ENCODE results near the gene TMEM170B.

TMEM170B gene

GRCh38 chr6:11528996-11529395, 8.6 kb upstream of the TMEM170B start:
- Histone ChIP-seq H3K4me1 (ENCODE audit: control insufficient read depth, low read length) (no peaks in the 10 kb centered on the region), H3K4me3 (ENCODE audit: low read length) (no peak overlapping the region), H3K36me3 (ENCODE audit: control insufficient read depth, low read length) (no peaks in the 10 kb centered on the region), H3K9me2 (replicated peaks; ENCODE audit: control insufficient read depth, low read length) (no peaks in the 10 kb centered on the region), H3K9me3 (ENCODE audit: control insufficient read depth, insufficient read depth, low read length) (no peaks in the 10 kb centered on the region), H3F3A (ENCODE audit: control insufficient read depth, insufficient read depth) (no peaks in the 10 kb centered on the region), H3K27me3 (ENCODE audit: control insufficient read depth, low read length) (no peaks in the 10 kb centered on the region), H4K20me1 (ENCODE audit: control insufficient read depth, insufficient read depth, low read depth, low read length) (no peaks in the 10 kb centered on the region), H3K79me2 (ENCODE audit: control insufficient read depth, low read length) (no peaks in the 10 kb centered on the region), H3K27ac (ENCODE audit: low read depth, low read length) (no peak overlapping the region), H3K4me2 (ENCODE audit: low read length) (no peak overlapping the region)
- TF ChIP-seq, protein P1, sequence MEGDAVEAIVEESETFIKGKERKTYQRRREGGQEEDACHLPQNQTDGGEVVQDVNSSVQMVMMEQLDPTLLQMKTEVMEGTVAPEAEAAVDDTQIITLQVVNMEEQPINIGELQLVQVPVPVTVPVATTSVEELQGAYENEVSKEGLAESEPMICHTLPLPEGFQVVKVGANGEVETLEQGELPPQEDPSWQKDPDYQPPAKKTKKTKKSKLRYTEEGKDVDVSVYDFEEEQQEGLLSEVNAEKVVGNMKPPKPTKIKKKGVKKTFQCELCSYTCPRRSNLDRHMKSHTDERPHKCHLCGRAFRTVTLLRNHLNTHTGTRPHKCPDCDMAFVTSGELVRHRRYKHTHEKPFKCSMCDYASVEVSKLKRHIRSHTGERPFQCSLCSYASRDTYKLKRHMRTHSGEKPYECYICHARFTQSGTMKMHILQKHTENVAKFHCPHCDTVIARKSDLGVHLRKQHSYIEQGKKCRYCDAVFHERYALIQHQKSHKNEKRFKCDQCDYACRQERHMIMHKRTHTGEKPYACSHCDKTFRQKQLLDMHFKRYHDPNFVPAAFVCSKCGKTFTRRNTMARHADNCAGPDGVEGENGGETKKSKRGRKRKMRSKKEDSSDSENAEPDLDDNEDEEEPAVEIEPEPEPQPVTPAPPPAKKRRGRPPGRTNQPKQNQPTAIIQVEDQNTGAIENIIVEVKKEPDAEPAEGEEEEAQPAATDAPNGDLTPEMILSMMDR (IDR thresholded peaks at IDR 0.05; ENCODE audit: low read depth, low read length, poor library complexity, severe bottlenecking) = no peak
- no peak for TF ChIP-seq EZH2phosphoT487 (IDR thresholded peaks at IDR 0.05; ENCODE audit: borderline replicate concordance, low read length)

GRCh38 chr6:11532097-11532496, 5.5 kb upstream of the TMEM170B start:
- no peak overlapping the region for H3K4me3 ChIP-seq (ENCODE audit: low read length)
- no peaks in the 10 kb centered on the region for H3K9me3 ChIP-seq (ENCODE audit: control insufficient read depth, insufficient read depth, low read length)
- no peaks in the 10 kb centered on the region for H3K79me2 ChIP-seq (ENCODE audit: control insufficient read depth, low read length)
- no peaks in the 10 kb centered on the region for H3K27me3 ChIP-seq (ENCODE audit: control insufficient read depth, low read length)
- H3F3A ChIP-seq (ENCODE audit: control insufficient read depth, insufficient read depth) = 0 out of 2 replicates have a peak, but pooled peaks cover 5% of the 10 kb centered on the region
- H3K27ac ChIP-seq (ENCODE audit: low read depth, low read length) = no peak overlapping the region
- H3K36me3 ChIP-seq (ENCODE audit: control insufficient read depth, low read length) = no peaks in the 10 kb centered on the region
- H4K20me1 ChIP-seq (ENCODE audit: control insufficient read depth, insufficient read depth, low read depth, low read length) = no peaks in the 10 kb centered on the region
- no peak overlapping the region for H3K4me2 ChIP-seq (ENCODE audit: low read length)
- peaks cover 12% of the 10 kb centered on the region for H3K4me1 ChIP-seq (ENCODE audit: control insufficient read depth, low read length)
- H3K9me2 ChIP-seq (replicated peaks; ENCODE audit: control insufficient read depth, low read length) = no peaks in the 10 kb centered on the region
- TF ChIP-seq, protein P1 (IDR thresholded peaks at IDR 0.05; ENCODE audit: low read depth, low read length, poor library complexity, severe bottlenecking) = no peak
- no peak for TF ChIP-seq EZH2phosphoT487 (IDR thresholded peaks at IDR 0.05; ENCODE audit: borderline replicate concordance, low read length)

GRCh38 chr6:11534561-11534960, 3.0 kb upstream of the TMEM170B start:
- Histone ChIP-seq H4K20me1 (ENCODE audit: control insufficient read depth, insufficient read depth, low read depth, low read length) (no peaks in the 10 kb centered on the region), H3K27ac (ENCODE audit: low read depth, low read length) (no peak overlapping the region), H3K4me1 (ENCODE audit: control insufficient read depth, low read length) (peaks cover 22% of the 10 kb centered on the region), H3K36me3 (ENCODE audit: control insufficient read depth, low read length) (no peaks in the 10 kb centered on the region), H3K4me3 (ENCODE audit: low read length) (no peak overlapping the region), H3K9me2 (replicated peaks; ENCODE audit: control insufficient read depth, low read length) (no peaks in the 10 kb centered on the region), H3F3A (ENCODE audit: control insufficient read depth, insufficient read depth) (0 out of 2 replicates have a peak, but pooled peaks cover 5% of the 10 kb centered on the region), H3K79me2 (ENCODE audit: control insufficient read depth, low read length) (peaks cover 15% of the 10 kb centered on the region), H3K4me2 (ENCODE audit: low read length) (no peak overlapping the region), H3K9me3 (ENCODE audit: control insufficient read depth, insufficient read depth, low read length) (no peaks in the 10 kb centered on the region), H3K27me3 (ENCODE audit: control insufficient read depth, low read length) (no peaks in the 10 kb centered on the region)
- no peak for TF ChIP-seq EZH2phosphoT487 (IDR thresholded peaks at IDR 0.05; ENCODE audit: borderline replicate concordance, low read length)
- TF ChIP-seq, protein P1 (IDR thresholded peaks at IDR 0.05; ENCODE audit: low read depth, low read length, poor library complexity, severe bottlenecking) = no peak

Measured in DOHH2 (cell line).